ACHN (cell line): Measurements from ENCODE around the gene PROKR1.
"Not testable (repeated sequence)": the region's sequence is repeated elsewhere in the genome, so short reads cannot be mapped to it uniquely, and the experiment has no call there.

Experiments used
- DNase-seq: peaks from one replicate; pipeline ENCODE4 v3.0.0-alpha.2; 2015
- in situ Hi-C: cut with HindIII; loops from 2 replicates; pipeline ENCODE4 v1.10.0; 2017; ENCODE audit warnings: low sequenced_read_pairs, low pct_ligation_motif_present, low pct_unique_long_range_greater_than_20kb

Gene PROKR1

DNA sequence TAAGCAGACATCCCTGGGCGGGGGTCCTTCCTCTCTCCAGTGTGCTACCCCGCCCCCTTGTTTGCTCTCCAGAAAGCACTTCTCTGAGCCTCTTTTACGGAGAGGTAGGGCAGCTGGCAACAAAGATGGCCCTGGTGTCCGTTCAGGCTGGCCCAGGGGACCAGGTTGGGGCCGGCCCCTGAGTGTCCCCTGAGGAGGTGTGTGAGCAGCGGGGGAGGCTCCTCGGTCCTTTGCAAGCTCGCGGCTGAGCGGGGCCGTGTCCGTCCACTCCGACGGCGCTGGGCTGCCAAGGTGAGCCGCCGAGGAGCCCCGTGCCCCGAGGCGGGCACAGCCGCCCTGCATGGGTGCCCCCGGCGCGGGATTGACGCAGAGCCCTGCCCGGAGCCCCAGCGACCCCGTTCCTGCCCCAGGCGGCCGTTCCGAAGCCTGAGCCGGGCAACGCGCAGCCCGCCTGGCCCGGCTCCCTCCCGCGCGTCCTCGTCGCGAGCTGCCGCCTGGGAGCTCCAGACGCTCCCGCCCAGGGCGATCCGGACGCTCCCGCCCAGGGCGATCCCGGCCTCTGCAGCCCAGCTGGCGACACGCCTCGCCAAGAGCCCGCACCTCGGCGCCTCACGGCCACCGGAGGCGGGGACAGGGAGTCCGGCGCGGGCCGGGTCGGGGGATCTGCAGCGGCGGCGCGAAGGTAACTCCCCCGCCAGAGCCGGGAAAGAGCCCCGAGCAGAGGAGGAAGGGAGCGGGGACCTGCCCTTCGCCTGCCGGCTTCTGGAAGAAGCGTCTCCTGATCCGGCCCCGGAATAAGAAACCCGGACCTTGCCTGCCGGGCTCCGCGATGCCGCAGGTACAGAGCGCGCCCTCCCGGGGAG, at the start of gene PROKR1:
Gene PROKR1 (plus strand): TSS at position 569 of the 863 bp plus-strand sequence. CDS start 2,243 bp downstream, outside the sequence.
- in situ Hi-C loops, result no loop called here
- DNase-seq, result peak; percentile 6

DNA sequence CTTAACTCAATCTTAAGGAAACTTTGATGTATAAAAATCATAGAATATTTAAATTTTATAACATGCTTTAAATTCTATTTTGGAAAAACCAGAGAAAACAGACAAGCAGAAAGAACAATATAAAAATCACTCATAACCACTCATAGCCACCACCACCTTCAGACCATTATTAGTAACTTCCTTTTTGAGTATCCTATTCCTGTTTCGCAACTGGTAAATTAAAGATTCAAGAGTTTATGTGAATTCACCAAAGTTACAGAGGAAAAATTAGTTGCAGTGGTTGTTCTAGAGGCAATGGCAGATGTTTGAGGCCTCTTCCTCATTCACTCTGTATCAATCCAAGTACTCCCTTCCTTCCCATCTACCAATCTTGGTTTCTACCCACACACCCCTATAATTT, 49.3 kb upstream of the PROKR1 start:
- in situ Hi-C loops, result no loop called here
- DNase-seq, result no peak

DNA sequence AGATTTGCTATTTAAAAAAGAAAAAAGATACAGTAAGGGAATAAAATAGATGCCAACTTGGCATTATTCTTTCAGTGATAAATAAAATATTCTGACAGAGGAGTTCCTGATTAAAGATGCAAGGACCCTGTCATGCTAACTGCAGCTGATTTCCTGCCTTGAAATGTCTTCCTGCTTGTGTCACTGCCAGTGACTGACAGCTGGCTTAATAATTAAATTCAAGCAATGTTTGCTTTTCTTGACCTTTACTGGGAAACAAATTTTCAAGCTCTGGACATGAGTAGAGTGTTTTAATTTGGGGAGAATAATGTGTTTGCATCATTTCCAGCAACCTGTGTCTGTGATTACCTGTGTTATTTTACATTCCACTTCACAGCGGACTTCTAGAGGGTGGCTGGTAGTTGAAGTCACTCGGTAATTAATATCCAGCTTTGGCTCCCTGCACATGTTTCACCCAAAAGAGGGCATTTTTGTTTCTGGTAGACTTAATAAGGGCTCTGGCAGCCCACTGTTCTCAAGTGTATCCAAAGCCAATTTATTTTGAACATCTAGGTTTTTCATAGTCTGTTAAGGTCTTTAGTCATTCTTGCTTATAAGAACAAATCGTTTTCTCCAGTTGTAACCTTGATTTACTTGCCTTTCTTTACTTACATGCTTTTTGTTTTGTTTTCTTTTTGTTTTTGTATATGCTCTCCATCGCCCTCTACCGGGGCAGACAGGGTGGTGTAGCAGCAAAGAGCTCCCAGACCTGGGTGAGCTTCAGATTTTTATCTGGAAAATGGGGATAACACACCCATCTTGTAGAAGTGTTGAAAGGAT, 48.5 kb upstream of the PROKR1 start:
- peak; percentile 64 for DNase-seq
- in situ Hi-C loops, result no loop called here

DNA sequence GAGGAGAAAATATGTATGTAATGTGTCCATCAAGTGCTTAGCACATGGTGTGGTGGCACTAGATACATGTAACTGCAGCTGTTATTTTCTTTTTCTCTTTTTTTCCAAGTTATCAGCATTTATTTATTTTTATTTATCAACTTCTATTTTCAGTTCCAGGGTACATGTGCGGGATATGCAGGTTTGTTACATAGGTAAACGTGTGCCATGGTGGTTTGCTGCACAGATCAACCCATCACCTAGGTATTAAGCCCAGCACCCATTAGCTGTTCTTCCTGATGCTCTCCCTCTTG, 47.9 kb upstream of the PROKR1 start:
- in situ Hi-C loops, DNase-seq: not testable (repeated sequence)

DNA sequence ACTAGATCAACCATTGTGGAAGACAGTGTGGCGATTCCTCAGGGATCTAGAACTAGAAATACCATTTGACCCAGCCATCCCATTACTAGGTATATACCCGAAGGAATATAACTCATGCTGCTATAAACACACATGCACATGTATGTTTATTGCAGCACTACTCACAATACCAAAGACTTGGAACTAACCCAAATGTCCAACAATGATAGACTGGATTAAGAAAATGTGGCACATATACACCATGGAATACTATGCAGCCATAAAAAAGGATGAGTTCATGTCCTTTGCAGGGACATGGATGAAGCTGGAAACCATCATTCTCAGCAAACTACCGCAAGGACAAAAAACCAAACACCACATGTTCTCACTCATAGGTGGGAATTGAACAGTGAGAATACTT, 42.9 kb upstream of the PROKR1 start:
- in situ Hi-C loops, DNase-seq: not testable (repeated sequence)

DNA sequence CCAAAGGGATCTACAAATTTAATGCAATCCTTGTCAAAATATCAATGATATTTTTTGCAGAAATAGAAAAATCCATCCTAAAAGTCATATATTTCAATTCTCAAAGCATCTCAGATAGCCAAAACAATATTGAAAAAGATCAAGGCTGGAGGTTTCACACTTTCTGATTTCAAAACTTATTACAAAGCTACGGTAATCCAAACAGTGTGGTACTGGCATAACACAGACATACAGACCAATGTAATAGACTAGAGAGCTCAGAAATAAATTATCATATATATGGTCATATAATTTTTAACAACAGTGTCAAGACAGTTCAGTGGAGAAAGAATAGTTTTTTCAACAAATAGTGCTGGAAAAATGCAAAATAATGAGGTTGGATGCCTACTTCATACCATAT, 40.3 kb upstream of the PROKR1 start:
- DNase-seq, result no peak
- in situ Hi-C loops, result no loop called here

DNA sequence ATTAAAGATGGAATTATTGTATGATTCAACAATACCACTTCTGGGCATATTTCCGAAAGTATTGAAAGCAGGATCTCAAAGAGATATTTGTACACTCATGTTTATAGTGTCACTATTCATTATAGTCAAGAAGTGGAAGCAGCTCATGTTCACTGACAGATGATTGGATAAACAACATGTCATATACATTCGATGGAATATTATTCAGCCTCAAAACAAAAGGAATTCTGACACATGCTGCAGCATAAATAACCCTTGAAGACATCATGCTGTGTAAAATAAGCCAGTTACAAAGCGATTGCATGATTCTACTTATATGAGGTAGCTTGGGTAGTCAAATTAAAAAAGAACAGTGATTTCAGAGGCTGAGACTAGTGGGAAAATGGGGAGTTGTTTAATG, 39.3 kb upstream of the PROKR1 start:
- in situ Hi-C loops, result no loop called here

DNA sequence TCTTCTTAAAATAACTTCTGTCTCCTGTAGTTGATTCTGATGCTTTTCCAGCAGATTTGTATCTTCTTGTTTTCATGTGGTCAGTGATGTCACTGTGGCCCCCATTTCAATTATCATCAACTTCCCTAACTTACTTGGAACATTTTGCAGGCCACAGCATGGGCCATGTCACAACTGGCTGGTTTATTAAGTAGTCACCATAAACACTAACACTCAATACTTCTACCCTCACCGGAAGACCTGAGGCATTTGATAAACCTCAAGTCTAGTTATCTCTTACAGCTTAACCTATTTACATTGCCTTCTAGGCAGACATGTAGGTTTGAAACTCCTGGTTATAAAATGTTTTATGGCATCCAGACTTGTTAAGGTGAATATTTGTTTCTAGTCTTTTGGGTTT, 37.4 kb upstream of the PROKR1 start:
- in situ Hi-C loops, result no loop called here
- DNase-seq, result no peak

More for the DNA sequence above, 39.3 kb upstream of the PROKR1 start:
- no peak for DNase-seq

DNA sequence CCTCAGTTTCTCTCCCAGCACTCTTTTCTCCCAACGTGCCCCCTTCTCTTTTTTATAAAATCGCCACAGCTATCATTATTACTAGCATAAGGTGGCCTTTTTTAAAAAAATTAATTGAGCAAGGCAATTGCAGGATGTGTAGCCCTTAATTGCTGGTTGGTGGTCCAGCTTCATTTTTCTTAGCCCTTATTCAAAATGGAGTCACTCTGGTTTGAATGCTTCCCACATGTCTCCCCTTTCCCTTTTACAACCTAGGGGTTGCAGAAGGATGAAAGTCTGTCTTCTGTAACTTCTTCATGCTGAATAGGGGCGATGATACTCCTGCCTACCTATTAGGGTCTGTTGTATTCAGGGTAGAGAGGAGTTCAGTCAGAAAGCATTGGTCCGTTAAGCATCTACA, 36.6 kb upstream of the PROKR1 start:
- in situ Hi-C loops, result no loop called here
- DNase-seq, result no peak

DNA sequence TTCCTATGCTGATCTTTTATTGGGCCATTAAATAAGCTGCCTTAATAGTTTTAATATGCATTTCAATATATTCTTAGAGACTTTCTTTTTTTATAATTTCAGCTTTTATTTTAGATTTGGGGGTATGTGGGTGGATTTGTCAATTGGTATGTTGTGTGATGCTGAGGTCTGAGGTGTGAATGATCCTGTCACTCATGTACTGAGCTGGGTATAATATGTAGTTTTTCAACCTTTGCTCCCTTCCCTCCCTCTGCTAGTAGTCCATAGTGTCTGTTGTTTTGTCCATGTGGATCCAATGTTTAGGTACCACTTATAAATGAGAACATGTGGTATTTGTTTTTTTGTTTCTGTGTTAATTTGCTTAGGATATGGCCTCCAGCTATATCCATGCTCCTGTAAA, 35.5 kb upstream of the PROKR1 start:
- in situ Hi-C loops, result no loop called here
- DNase-seq, result no peak

DNA sequence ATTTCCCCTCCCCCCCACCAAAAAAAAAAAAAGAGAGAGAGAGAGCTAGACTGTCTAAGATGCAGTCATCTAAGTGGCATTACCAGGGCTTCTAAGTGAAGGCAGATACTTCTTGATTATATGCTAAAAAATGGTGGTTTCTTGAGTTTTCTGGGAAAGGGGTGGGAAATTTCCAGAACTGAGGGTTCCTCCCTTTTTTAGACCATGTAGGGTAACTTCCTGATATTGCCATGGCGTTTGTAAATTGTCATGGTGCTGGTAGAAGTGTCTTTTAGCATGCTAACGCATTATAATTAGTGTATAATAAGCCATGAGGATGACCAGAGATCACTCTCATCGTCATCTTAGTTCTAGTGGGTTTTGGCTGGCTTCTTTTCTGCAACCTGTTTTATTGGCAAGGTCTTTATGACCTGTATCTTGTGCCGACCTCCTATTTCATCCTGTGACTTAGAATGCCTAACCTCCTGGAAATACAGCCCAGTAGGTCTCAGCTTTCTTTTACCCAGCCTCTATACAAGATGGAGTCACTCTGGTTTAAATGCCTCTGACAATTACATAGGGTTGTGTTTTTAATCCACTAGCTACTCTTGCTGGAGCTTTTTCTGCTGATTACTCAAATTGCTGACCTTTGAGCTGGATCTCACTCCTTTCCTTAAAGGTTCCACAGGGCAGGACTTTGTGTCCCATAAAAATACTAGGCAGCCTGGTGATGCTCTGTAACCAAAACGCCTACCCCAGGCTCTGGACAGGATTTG, 30.4 kb upstream of the PROKR1 start:
- no peak for DNase-seq
- in situ Hi-C loops, result no loop called here

DNA sequence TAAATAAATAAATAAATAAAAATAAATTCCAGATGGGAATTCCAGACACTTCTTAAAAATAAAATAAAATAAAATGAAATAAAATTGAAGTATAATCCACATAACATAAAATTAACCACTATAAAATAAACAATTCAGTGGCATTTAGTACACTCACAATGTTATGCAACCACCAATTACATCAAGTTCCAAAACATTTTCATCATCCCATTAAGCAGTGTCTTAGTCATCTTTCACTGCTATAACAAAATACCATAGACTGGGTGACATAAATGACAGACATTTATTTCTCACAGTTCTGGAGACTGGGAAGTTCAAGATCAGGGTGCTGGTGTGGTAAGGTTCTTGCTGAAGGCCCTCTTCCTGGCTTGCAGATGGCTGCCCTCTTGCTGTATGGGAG, 22.6 kb upstream of the PROKR1 start:
- no peak for DNase-seq
- in situ Hi-C loops, result no loop called here

DNA sequence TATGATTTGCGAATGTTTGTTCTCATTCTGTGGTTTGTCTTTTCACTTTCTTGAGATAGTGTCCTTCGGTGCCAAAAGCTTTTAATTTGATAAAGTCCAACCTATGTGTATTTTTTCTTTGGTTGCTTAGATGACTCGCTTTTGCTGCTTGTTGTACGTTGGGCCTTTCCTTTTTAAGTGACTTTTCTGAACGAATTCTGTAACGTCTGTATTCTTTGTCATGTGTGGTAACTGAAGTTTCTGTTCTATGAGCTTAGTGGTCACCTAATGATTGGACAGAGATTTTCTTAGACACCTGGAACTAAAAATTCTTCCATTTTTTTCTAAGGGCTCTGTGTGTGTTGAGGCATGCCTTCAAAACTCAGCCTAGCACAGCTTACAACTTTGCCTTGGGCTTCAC, 19.6 kb upstream of the PROKR1 start:
- in situ Hi-C loops, result no loop called here
- no peak for DNase-seq

DNA sequence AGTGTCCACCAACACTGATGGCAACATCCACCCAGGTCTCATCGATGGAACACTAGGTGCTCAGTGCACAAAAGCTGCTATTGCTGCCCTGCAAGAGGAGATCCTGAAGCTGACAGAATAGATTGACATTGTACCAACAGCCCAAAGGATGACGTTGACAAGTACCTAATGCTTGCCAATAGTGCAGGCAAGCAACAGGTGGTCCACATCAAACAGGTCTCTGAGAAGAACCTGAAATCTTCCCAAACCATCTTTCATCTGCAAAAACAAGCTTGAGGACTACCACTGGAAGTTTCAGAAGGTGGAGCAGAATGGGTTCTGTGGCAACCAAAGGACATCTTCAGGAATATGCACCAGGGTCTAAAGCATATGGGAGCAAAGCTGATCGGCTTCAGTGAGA, 15.8 kb upstream of the PROKR1 start:
- no peak for DNase-seq
- in situ Hi-C loops, result no loop called here

DNA sequence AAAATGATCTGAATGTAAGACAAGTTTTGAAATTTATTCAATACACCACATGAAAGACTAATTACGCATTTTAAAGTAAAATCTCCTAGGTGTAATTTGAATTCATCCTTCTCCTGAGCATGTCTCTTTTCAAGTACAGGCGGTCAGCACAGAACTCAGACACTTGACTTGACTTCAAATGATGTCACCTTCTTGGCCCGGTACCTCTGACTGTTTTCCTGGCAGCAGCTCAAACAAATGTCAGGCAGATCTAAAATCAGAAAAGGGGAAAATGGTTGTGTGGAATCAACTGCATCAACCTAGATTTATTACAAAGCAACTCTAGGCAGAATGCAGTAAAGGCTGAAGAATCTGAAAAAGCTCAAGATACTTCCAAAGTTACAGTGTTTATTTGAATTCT, 11.4 kb upstream of the PROKR1 start:
- no peak for DNase-seq
- in situ Hi-C loops, result no loop called here

DNA sequence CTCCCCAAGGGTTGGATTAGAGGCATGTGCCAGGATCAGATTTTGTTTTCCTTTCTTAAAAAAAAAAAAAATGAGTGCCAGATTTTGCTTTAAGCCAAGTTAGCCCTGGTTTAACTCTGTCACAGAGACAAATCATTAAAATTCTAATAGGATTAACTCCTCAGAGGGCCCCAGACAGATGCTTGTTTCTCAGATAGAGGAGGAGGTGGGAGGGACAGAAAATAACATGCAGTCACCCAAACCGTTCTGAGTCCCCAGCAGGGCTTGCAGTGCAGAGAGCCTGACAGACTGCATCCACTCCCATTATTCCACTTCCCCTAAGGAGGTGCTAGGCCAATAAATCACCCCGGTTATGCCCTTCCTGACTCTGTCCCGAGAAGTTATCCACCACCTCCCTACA, 6.3 kb upstream of the PROKR1 start:
- DNase-seq, result no peak
- in situ Hi-C loops, result no loop called here

DNA sequence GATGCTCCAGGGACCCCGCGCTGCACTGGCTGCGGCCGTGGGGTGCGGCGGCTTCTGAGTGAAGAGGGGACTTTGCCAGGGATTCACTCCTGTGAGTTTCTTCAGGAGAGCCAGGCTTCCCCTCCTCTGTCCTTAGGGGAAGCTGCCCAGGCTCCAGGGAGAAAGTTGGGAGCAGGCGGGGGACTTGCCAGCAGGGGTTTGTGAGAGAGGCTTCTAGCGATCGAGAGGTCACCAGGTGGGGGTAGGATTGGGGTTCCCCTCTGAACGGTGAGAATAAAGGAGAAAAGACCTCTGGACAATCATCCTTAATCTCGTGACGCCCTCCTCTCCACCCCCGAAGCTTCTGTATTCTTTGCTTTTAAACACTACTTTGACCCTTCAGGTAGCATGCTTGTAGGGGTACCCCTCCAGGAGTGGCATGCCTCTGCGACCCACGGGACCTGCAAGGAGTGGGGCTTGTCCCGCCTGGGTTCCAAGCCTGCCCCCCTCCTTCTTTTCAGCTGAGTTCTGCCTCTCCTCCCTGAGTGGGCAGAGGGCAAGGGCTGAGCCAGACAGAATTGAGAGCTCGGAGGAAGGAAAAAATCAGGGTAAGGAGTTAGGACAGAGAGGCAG, 601 bp downstream of the PROKR1 start:
- DNase-seq, result no peak
- in situ Hi-C loops, result no loop called here

DNA sequence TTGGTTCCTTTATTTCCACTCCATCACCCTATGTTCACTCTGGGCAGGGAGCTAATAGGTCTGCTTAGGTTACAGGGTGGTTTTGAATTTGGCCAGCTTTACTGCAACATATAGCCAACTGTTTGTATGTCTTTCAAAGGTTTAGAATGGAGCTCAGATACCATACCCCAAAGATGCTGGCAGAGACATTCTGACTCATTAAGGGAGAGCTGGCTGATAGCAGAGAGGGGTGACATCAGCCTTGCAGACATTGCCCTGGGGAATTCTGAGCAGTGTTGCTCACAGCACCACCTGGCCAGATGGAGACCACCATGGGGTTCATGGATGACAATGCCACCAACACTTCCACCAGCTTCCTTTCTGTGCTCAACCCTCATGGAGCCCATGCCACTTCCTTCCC, 2.1 kb downstream of the PROKR1 start:
- in situ Hi-C loops, result no loop called here
- no peak for DNase-seq

DNA sequence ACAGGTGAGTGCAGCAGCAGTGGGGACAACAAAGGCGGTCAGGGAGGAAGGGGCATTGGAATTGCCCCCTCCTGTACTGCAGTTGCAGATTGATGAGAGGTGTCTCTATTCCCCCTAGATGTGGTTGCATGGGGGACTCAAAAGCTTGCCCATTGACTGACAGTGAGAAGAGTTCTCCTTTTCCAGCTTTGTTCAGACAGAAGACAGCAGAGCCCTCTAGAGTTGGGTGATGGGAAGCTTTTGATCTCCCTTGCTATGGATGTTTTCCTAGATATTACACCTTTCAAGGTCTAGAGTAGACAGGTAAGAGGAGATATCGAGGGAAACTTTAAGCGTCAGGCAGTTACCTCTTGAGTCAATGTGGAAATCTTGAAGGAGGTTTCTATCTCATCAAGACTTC, 2.9 kb downstream of the PROKR1 start:
- in situ Hi-C loops, result no loop called here
- DNase-seq, result peak; percentile 17
